Fibroblast of skin of left quadriceps (primary cell): Measurements from ENCODE around the gene ZG16.
"Not testable (repeated sequence)": the region's sequence is repeated elsewhere in the genome, so short reads cannot be mapped to it uniquely, and the experiment has no call there.

Experiments used
- DNase-seq, 2 experiments: peaks; one replicate each; pipeline ENCODE4 v3.0.0-alpha.2; 2013; ENCODE audit warnings: low read depth in 2 of 2

ZG16 gene

DNA sequence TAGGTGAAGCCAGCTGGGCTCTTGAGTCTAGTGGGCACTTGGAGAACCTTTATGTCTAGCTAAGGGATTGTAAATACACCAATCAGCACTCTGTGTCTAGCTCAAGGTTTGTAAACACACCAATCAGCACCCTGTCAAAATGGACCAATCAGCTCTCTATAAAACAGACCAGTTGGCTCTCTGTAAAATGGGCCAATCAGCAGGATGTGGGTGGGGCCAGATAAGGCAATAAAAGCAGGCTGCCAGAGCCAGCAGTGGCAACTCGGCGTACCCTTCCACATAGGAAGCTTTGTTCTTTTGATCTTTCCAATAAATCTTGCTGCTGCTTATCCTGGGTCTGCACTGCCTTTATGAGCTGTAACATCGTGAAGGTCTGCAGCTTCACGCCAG lies 29.3 kb upstream of the ZG16 start:
- not testable (repeated sequence) for DNase-seq

DNA sequence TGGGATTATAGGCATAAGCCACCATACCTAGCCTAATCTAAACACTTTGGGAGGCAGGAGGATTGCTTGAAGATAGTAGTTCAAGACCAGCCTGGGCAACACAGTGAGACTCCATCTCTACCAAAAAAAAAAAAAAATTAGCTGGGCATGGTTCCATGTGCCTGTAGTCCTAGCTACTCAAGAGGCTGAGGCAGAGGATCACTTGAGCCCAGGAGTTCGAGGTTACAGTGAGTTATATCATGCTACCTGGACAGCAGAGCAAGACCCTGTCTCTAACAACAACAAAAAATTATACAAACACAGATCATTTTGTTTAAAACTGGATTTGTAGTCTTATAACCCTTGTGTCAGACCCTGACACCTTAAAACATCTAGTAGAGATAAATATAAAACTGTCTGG lies 24.5 kb upstream of the ZG16 start:
- no peak for DNase-seq

DNA sequence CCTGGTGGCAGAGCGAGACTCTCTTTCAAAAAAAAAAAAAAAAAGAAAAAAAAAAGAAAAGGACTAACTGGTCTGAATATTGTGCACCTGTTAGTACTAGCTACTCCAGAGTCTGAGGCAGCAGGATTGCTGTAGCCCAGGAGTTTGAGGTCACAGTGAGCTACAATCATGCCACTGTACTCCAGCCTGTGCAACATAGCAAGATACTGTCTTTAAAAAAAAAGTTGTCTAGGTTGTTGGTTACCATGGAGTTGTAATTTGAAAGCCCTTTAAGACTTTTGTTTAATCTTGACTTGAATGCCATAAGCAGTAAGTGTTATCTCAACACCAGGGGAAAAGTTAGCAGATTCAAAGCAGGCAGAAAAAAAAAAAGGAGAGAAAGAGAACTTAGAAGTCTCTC lies 21.4 kb upstream of the ZG16 start:
- no peak for DNase-seq

DNA sequence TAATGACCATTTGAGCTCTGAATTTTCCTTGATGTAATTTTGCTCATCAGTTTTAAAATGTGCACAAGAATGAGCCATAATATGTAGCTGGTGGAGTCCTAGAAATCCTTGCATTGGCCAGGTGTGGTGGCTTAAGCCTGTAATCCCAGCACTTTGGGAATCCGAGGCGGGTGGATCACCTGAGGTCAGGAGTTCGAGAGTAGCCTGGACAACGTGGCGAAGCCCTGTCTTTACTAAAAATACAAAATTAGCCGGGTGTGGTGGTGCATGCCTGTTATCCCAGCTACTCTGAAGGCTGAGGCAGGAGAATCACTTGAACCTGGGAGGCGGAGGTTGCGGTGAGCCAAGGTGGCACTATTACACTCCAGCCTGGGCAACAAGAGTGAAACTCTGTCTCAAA lies 21.0 kb upstream of the ZG16 start:
- DNase-seq = not testable (repeated sequence)

DNA sequence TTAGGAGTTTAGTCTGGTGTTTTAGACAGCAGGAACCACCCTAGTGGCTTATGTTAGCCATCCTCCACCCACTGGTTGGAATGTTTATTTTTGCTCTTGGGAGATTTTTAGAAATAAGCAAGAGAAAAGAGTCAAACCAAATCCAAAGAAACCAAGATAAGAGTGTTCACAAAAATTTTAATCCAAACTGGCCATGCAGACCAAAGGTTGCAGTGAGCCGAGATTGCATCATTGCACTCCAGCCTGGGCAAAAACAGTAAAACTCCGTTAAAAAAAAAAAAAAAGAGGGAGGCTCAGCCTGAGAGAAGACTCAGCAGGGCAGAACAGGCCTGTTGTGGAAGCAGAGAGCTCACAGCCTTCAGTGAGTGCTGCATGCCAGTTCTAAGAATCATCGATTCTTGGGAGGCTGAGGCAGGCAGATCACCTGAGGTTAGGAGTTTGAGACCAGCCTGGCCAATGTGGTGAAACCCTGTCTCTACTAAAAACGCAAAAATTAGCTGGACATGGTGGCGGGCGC lies 20.0 kb upstream of the ZG16 start:
- peak in 1 of 2 experiments; percentile 12 for DNase-seq

DNA sequence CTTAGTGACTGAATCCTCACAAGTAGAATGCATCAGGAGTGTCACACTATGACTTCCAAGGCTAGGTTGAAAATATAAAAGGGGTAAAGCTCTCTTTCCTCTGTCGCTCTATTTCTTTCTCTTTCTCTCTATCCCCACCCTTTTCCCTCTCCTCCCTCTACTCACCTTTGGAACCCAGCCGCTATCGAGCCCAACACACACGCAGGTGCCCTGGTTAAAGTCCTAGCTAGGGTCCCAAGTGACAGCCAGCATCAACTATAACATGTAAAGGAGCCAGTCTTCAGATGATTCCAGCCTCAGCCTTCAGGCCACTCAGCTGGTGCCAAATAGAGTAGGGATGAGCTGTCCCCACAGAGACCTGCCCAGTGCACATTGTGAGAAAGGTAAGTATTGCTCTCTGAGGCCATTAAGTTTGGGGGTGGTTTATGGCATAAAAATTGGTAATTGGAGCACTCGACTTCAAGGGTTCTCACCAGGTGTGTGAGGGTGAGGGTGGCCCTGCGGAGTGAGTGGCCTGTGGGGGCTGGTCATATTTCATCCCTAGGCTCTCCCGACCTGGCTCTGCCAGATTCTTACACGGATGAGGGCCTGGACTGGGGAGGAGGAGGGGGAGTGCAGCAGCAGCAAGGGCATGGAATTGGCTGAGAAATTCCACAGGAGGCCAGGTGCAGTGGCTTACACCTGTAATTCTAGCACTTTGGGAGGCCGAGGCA lies 17.3 kb upstream of the ZG16 start:
- no peak for DNase-seq

DNA sequence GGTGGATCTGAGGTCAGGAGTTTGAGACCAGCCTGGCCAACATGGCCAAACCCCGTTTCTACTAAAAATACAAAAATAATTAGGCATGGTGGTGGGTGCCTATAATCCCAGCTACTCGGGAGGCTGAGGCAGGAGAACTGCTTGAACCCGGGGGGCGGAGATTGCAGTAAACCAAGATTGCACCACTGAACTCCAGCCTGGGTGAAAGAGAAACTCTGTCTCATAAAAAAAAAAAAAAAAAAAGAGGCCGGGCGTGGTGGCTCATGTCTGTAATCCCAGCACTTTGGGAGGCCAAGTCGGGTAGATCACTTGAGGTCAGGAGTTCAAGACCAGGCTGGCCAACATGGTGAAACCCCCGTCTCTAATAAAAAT lies 16.8 kb upstream of the ZG16 start:
- not testable (repeated sequence) for DNase-seq

DNA sequence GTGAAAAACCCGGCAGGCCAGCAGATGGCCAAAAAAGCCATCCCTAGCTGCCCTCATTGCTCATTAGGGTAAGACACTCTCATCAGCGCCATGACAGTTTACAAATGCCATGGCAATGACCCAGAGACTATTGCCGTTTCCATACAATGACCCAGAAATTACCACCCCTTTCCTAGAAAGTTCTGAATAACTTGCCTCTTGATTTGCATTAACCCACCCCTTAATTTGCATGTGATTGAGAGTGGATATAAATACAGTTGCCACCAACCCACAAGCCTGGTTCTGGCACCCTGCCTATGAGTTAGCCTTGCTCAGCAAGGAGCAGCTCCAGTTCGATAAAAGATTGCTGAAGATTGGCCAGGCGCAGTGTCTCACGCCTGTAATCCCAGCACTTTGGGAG lies 16.2 kb upstream of the ZG16 start:
- no peak for DNase-seq

DNA sequence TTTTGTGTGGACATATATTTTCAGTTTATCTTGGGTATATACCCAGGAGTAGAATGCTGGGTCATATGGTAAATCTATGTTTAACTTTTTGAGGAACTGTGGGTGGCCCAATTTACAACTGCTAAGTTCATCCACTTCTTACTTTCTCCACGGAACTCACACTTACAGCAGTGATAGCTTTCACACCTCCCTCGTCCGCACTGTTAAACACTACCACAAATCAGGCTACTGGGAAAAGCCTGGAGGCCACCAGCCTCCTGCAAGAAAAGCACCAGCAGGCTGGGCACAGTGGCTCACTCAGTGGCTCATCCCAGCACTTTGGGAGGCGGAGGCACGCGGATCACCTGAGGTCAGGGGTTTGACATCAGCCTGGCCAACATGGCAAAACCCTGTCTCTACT lies 14.7 kb upstream of the ZG16 start:
- DNase-seq = no peak

DNA sequence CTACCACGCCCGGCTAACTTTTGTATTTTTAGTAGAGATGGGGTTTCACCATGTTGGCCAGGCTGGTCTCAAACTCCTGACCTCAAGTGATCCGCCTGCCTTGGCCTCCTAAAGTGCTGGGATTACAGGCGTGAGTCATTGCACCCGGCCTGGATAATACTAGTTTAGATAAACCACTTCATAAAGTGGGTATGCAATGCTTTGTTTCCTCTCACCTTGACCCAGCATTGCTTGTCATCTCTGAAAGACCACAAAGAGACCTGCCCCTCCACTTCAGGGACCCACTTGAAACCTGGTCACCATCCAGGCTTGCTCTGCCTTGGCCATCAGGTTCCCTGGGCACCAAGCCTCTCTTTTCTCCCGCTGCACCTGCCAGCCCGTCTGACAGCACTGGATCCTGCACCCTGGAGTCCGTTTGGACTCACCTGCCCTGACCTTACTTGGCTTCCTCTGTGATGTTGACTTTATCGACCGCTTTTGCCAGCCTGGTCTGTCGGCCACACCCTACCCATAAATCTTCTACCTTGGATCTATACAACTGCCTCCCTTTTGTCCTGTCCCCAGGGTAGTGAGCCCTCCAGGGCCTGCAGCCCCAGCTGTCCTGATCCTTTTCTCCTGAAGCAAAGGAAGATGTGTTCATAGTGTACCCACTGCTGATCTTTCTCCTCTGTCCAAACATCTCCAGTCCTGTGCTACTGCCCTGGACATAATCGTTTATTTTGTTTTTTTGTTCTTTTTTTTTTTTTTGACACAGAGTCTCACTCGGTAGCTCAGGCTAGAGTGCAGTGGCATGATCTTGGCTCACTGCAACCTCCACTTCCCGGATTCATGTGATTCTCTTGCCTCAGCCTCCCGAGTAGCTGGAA lies 12.7 kb upstream of the ZG16 start:
- no peak for DNase-seq

DNA sequence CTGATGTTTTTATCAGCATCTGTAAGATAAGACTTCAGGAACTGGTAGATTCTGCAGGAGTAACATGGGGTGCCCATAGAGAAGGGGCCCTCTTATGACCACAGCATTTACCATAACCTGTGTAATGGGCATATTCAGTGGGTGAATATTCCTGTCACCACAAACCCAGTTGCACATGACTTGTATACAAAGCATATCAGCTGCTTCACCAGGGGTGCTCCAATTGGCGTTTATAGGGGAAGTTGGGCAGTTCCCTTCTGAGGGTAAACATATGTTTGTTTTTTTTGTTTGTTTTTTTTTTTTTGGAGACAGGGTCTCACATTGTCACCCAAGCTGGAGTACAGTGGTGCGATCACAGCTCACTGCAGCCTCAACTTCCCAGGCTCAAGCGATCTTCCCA lies 11.5 kb upstream of the ZG16 start:
- DNase-seq = no peak

DNA sequence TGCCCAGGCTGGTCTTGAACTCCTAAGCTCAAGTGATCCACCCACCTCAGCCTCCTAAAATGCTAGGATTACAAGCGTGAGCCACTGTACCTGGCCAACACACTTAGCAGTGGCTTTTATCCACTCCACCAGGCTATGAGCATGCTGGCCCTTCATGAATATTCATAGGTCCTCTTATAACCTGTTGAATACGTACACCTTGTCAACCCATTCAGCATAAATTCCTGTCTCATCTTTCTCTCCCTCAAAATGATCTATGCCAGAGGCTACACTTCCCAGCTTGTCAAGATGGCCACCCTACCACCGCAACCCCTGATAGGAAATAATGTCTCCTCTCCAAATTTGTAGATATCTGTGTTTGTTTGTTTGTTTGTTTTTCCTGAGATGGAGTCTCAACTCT lies 11.0 kb upstream of the ZG16 start:
- DNase-seq = no peak

DNA sequence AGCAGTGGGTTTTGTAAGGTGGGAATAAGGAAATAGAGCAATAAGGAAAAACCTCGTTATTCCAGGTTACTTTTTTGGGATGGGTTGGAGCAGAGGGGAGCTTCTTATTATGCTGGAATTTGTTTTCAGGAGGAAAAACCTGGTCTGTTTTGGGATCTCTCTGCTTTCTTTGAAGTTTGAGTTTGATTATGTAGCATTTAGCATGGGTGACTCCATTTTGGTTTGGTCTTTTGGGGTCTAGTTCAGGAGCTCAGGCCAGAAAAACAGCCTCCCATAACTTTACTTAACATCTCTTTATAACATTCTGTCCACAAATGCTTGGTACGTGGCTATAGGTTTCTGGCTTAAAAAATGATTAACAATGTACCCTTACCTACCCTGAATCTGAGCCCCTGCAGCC lies 8.5 kb upstream of the ZG16 start:
- DNase-seq = no peak

DNA sequence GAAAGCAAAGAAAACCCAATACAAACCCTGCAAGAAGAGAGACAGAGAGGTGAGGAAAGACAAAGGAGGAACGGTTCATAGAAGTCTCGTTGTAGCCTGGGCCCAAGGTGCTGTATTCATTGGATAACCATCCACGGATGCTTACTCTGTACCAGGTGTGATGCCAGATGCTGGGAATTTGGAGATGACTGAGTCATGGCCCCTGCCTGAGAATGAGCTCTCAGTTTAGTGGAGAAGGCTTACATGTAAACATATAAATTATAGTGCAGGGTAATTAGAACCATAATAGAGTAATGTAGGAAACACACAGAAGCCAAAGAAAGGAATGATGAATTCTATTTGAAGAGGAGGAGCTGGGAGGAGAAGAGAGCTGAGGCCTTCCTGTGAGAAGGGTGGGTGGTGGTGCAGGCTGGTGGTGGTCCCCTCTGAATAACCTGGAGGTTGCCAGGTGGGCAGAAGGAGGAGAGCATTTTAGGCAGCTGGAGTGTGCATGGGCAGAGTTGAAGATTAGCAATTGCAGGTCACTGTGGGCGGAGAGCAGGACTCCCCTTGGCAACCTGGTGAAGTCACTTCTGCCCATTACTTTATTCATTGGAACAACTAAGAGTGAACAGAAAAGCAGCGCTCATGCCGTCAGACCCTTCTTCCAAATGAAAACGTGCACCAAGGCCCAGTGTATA lies 7.7 kb upstream of the ZG16 start:
- no peak for DNase-seq

DNA sequence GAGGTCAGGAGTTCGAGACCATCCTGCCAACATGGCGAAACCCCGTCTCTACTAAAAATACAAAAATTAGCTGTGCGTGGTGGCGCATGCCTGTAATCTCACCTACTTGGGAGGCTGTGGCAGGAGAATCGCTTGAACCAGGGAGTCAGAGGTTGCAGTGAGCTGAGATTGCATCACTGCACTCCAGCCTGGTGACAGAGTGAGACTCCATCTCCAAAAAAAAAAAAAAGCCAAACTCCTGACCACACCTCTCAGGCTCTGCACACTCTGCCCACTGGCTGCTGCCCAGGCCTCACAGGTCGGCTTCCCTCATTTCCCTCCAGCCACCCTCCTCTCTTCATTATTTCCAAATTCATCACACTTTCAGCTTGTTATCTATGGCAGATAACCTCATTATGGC lies 5.7 kb upstream of the ZG16 start:
- not testable (repeated sequence) for DNase-seq

DNA sequence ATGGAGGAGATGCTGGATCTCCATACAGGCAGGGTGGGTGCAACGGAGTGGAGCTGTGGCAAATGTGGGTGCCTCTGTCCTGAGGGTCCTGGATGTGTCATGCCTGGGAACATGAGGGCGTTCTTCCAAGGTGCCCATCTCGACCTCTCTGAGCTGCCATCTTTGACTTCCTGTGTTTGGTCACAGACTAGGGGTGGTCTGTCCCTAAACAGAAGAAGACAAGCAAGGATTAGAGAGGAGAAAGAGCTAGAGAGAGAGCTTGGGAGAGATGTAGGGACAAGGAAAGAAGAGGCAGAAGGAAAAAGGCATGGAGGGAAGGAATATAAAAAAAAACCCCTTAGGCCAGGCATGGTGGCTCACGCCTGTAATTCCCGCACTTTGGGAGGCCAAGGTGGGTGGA lies 3.3 kb upstream of the ZG16 start:
- DNase-seq = no peak

DNA sequence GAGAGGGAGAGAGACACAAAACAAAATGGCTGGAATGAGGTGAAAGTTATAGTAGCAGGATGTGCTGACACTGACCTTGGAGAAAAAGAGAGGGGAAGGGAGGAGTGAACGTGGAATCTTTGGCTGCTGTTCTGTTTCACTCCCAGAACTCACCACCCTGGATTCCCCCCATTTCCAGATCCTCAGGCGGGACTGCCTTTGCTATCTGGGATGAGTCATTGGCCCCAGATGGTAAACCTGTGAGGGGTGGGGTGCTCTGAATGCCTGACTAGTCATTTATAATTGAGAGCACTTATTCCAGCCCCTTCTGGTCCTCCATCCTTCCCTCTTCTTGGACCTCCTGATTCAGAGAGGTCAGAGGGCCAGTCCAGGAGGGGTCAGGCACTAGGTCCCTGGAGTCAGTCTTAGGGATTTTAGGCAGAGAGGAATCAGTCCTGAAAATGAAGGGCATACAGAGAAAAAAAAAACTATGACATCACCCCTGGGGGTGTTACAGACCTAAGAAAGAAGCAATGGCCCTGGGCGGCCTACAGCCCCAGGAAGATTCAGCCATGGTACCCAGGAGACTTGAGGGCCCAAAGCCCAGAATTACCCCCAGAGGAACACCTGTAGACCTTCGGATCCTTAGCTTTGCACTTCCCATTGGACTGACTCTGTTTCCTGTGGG lies 2.2 kb upstream of the ZG16 start:
- DNase-seq = no peak

DNA sequence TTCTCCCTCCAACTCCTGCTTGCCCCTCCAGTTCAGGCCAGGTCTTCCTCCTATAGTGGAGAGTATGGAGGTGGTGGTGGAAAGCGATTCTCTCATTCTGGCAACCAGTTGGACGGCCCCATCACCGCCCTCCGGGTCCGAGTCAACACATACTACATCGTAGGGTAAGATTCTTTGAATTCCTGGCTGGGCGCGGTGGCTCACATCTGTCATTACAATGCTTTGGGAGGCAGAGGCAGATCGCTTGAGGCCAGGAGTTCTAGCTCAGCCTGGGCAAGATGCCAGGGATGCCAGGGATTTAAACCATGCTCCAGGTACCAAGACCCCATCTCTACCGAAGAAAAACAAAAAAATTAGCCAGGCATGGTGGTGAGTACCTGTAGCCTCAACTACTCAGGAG lies 1.4 kb downstream of the ZG16 start:
- DNase-seq = no peak

DNA sequence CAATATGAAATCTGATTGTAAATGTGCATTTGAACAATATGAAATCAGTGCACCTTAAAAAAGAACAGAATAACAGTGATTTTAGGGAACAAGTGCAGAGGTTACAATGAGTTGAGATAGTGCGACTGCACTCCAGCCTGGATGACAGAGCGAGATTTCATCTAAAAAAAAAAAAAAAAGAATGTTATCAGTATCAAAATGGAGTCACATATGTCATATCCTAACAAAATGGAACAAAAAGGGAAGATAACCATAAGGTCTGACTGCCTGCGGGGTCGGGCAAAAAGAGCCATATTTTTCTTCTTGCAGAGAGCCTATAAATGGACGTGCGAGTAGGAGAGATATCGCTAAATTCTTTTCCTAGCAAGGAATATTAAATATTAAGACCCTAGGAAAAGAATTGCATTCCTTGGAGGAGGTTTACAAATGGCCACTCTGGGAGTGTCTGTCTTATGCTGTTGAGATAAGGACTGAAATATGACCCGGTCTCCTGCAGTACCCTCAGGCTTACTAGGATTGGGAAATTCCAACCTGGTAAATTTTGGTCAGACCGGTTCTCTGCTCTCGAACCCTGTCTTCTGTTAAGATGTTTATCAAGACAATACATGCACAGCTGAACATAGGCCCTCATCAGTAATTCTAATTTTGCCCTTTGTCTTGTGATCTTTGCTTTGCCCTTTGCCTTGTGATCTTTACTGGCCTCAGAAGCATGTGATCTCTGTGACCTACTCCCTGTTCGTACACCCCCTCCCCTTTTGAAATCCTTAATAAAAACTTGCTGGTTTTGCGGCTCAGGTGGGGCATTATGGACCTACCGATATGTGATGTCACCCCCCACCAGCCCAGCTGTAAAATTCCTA lies 5.3 kb downstream of the ZG16 start:
- DNase-seq = not testable (repeated sequence)

DNA sequence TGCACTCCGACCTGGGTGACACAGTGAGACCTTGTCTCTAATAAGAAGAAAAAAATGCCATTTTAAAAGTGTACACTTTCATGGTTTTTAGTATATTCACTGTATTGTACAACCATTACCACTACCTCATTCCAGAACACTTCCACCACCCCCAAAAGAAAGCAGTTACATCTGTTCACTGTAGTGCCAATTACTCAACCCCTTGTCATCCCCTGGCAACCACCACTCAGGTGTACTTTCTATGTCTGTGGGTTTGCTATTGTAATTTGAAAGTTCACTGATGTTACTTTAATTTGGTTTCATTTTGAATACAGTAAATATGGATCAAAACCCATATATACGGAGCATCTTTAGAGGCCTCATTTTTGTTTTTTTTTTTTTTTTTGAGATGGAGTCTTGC lies 6.1 kb downstream of the ZG16 start:
- DNase-seq = no peak

DNA sequence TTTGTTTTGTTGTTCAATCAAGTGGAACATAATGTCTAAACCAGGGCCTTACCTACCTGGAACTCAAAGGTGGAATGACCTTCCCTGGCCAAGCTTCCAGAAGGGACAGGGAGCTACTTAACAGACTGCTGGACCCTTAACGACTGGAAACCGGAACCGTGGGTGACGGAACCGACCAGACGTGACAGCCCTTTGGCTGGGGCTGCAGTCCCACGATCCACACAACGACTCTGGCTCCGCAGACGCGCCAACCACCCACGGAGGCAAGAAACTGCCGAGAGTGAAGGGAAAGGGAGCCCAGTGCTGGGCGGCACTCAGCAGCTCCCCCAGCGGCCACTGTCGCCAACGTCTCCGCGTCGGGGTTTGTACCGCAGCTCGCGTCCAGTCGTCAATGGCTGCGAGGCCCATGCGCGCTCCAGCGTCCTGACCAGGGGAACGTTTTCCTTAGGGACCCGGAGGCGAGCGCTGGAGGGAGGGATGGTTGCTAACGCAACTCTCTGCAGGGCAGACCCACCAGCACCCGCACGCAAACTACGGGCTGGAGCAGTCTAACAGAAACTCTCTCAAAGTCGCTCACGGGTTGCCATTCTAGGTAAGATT lies 6.9 kb downstream of the ZG16 start:
- no peak for DNase-seq
